ENCODE data around the gene KDM4C. TPM values are rescaled to one million over a fixed set of nuclear protein-coding genes. Genes with fewer than 3 reads are reported as not detected.

The KDM4C gene
- total and polyA plus RNA-seq, 2 donors (not counting 1 experiment from before 2014, with no cell fraction given) = 49.7 to 141 TPM

- Histone ChIP-seq H3K27me3 (replicated peaks in 1 of 4; ENCODE audit: control extremely low read depth in 1 of 4, control insufficient read depth in 3 of 4, insufficient read depth in 4 of 4, low read length in 3 of 4) (no peaks in the 10 kb centered on the region), H3K4me2 (replicated peaks; ENCODE audit: low read depth, low read length, poor library complexity, severe bottlenecking) (no peak overlapping the region), H3K79me2 (ENCODE audit: control insufficient read depth, insufficient read depth, low read length) (no peaks in the 10 kb centered on the region), H3K4me3 (ENCODE audit: control extremely low read depth in 1 of 5, extremely low read depth in 1 of 5, insufficient read depth in 1 of 5, low read depth in 2 of 5, low read length in 4 of 5) (no peak overlapping the region), H3K4me1 (ENCODE audit: control insufficient read depth in 2 of 2, insufficient read depth in 2 of 2, low read length in 2 of 2) (no peaks in the 10 kb centered on the region), H3K27ac (ENCODE audit: low read length in 2 of 2) (no peak overlapping the region), H3K9me3 (ENCODE audit: control extremely low read depth in 1 of 3, control insufficient read depth in 2 of 3, insufficient read depth in 1 of 3, low read length in 2 of 3) (no peaks in the 10 kb centered on the region), H2AFZ (ENCODE audit: insufficient read depth, low read depth, low read length, poor library complexity, severe bottlenecking) (no peak overlapping the region), H4K20me1 (ENCODE audit: control insufficient read depth, insufficient read depth, low read length, poor library complexity, severe bottlenecking) (peaks cover 29% of the 10 kb centered on the region), H3K9ac (ENCODE audit: low read length) (no peak overlapping the region), H3K36me3 (replicated peaks in 1 of 2; ENCODE audit: control extremely low read depth in 1 of 2, control insufficient read depth in 1 of 2, extremely low read depth in 1 of 2, insufficient read depth in 2 of 2, low read length in 1 of 2) (peaks cover 0 to 68% of the 10 kb centered on the region in 2 experiments)
- Mint-ChIP-seq H3K27ac (no peak overlapping the region), H3K9me3 (ENCODE audit: insufficient read depth) (no peaks in the 10 kb centered on the region), H3K4me3 (no peak overlapping the region), H3K27me3 (no peaks in the 10 kb centered on the region), H3K4me1 (peaks cover 1% of the 10 kb centered on the region)
- 100% methylated on average over 3 of the region's 7 CpGs for WGBS (ENCODE audit: insufficient coverage)
- no peak for TF ChIP-seq CTCF (IDR thresholded peaks at IDR 0.05)
- CTCF ChIA-PET = no interaction called here
- no peak for DNase-seq
- no peak for ATAC-seq (ENCODE audit: low read depth)
- intact Hi-C loops (cut with micrococcal nuclease) = no loop called here
- POLR2A ChIA-PET = no interaction called here
These were observed 407.7 kb downstream of the KDM4C start for GRCh38 chr9:7165331-7165975.

DNA sequence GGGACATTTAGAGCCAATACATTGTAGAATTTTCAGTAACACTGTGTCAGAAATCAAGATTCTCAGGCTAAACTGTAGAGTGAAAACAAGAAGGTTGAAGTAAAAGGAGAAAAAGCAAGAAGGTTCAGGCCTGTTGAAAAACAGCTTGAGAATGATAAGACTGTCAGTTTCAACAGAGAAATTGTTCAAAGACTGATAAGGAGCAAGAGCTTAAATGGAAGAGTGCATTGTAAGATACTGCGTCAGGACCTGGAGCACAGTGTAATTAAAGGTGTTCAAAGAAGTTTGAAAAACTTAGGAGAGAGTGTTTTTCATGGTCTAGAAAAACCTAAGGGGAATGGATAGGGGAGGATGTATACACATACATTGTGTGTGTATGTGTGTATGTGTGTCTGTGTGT is 408.3 kb downstream of the KDM4C start:
- H3K79me2 ChIP-seq (ENCODE audit: control insufficient read depth, insufficient read depth, low read length) = no peaks in the 10 kb centered on the region
- POLR2A ChIA-PET = no interaction called here
- no peak for DNase-seq
- WGBS (ENCODE audit: insufficient coverage) = 100% methylated on average over 1 of the region's 1 CpG
- Mint-ChIP-seq H3K27ac (no peak overlapping the region), H3K4me3 (no peak overlapping the region), H3K9me3 (ENCODE audit: insufficient read depth) (no peaks in the 10 kb centered on the region), H3K4me1 (peaks cover 1% of the 10 kb centered on the region), H3K27me3 (no peaks in the 10 kb centered on the region)
- H2AFZ ChIP-seq (ENCODE audit: insufficient read depth, low read depth, low read length, poor library complexity, severe bottlenecking) = no peak overlapping the region
- no peaks in the 10 kb centered on the region for H3K27me3 ChIP-seq (replicated peaks in 1 of 4; ENCODE audit: control extremely low read depth in 1 of 4, control insufficient read depth in 3 of 4, insufficient read depth in 4 of 4, low read length in 3 of 4)
- H3K36me3 ChIP-seq (replicated peaks in 1 of 2; ENCODE audit: control extremely low read depth in 1 of 2, control insufficient read depth in 1 of 2, extremely low read depth in 1 of 2, insufficient read depth in 2 of 2, low read length in 1 of 2) = peaks cover 0 to 71% of the 10 kb centered on the region in 2 experiments
- H3K4me1 ChIP-seq (ENCODE audit: control insufficient read depth in 2 of 2, insufficient read depth in 2 of 2, low read length in 2 of 2) = no peaks in the 10 kb centered on the region
- TF ChIP-seq CTCF (IDR thresholded peaks at IDR 0.05) (no peak), EZH2 (IDR thresholded peaks at IDR 0.05; ENCODE audit: borderline replicate concordance, insufficient read depth, low read depth, low read length, poor library complexity, severe bottlenecking) (no peak)
- no peak overlapping the region for H3K9ac ChIP-seq (ENCODE audit: low read length)
- no peaks in the 10 kb centered on the region for H3K9me3 ChIP-seq (ENCODE audit: control extremely low read depth in 1 of 3, control insufficient read depth in 2 of 3, insufficient read depth in 1 of 3, low read length in 2 of 3)
- no peak overlapping the region for H3K4me3 ChIP-seq (ENCODE audit: control extremely low read depth in 1 of 5, extremely low read depth in 1 of 5, insufficient read depth in 1 of 5, low read depth in 2 of 5, low read length in 4 of 5)
- peaks cover 23% of the 10 kb centered on the region for H4K20me1 ChIP-seq (ENCODE audit: control insufficient read depth, insufficient read depth, low read length, poor library complexity, severe bottlenecking)
- intact Hi-C loops (cut with micrococcal nuclease) = no loop called here
- ATAC-seq (ENCODE audit: low read depth) = no peak
- no peak overlapping the region for H3K27ac ChIP-seq (ENCODE audit: low read length in 2 of 2)
- no peak overlapping the region for H3K4me2 ChIP-seq (replicated peaks; ENCODE audit: low read depth, low read length, poor library complexity, severe bottlenecking)
- CTCF ChIA-PET = no interaction called here
